K562 treated with DMSO at 1 percent for 12 hours (cell line): ENCODE data around the gene RASSF7. TPM values are rescaled to one million over a fixed set of nuclear protein-coding genes. Genes with fewer than 3 reads are reported as not detected.

Experiments
- total RNA-seq: library from RNA; unstranded; fragments of 300-600 nt; gene quantifications from 2 replicates; pipeline ENCODE4 v1.2.3, GENCODE V29; 2022; ENCODE audit not compliant: insufficient read depth

The RASSF7 gene
- 40.8 and 66.7 TPM in 2 replicates for total RNA-seq

GRCh38 chr11:560305-561147 lies at the start of gene RASSF7, which contains the start of gene LMNTD2:
Gene RASSF7, plus strand, starts transcription at chr11:560970. Its CDS starts 799 bp downstream, at chr11:561769.
Gene LMNTD2, minus strand, starts transcription at chr11:560738. Its CDS starts 22 bp downstream, at chr11:560716.

GRCh38 chr11:535519-536454 lies 25.0 kb upstream of the RASSF7 start, which contains the start of gene HRAS:
Gene HRAS, minus strand, starts transcription at chr11:535576.

GRCh38 chr11:536841-537621 lies 23.7 kb upstream of the RASSF7 start, which contains the start of gene LRRC56:
Gene LRRC56, plus strand, starts transcription at chr11:537527. Its CDS starts 3,158 bp downstream, at chr11:540685.

GRCh38 chr11:575996-576768 lies 15.4 kb downstream of the RASSF7 start, which contains the start of gene PHRF1:
Gene PHRF1, plus strand, starts transcription at chr11:576470. Its CDS starts 5,043 bp downstream, at chr11:581513.

Other genes starting within 250 kb of the RASSF7 start
- 692 and 697 TPM in 2 replicates for gene IFITM1, start 246.9 kb upstream of the RASSF7 start, total RNA-seq
- 195 and 221 TPM in 2 replicates for gene IFITM3, start 240.1 kb upstream of the RASSF7 start, total RNA-seq
- 14.1 and 23.4 TPM in 2 replicates for gene B4GALNT4, start 191.5 kb upstream of the RASSF7 start, total RNA-seq
- gene PKP3, start 166.8 kb upstream of the RASSF7 start, total RNA-seq: 59.0 and 60.2 TPM in 2 replicates
- gene SIGIRR, start 146.0 kb upstream of the RASSF7 start, total RNA-seq: 155 and 218 TPM in 2 replicates
- 5.6 and 11.0 TPM in 2 replicates for gene ANO9, start 119.0 kb upstream of the RASSF7 start, total RNA-seq
- gene PTDSS2, start 110.7 kb upstream of the RASSF7 start, total RNA-seq: 48.3 and 52.0 TPM in 2 replicates
- gene RNH1, start 53.7 kb upstream of the RASSF7 start, total RNA-seq: 164 and 185 TPM in 2 replicates
- gene HRAS, start 25.4 kb upstream of the RASSF7 start, total RNA-seq: 30.0 and 51.1 TPM in 2 replicates
- 1.9 and 3.7 TPM in 2 replicates for gene LRRC56, start 23.4 kb upstream of the RASSF7 start, total RNA-seq
- gene LMNTD2, start 232 bp upstream of the RASSF7 start, total RNA-seq: 2.0 and 2.8 TPM in 2 replicates
- gene PHRF1, start 15.5 kb downstream of the RASSF7 start, total RNA-seq: 9.8 and 21.1 TPM in 2 replicates
- gene IRF7, start 55.0 kb downstream of the RASSF7 start, total RNA-seq: 41.5 and 44.6 TPM in 2 replicates
- not detected in 2 replicates for gene CDHR5, start 64.0 kb downstream of the RASSF7 start, total RNA-seq
- not detected in 2 replicates for gene SCT, start 66.2 kb downstream of the RASSF7 start, total RNA-seq
- gene DRD4, start 76.3 kb downstream of the RASSF7 start, total RNA-seq: 0.88 and 1.6 TPM in 2 replicates
- 51.5 and 67.2 TPM in 2 replicates for gene DEAF1, start 134.3 kb downstream of the RASSF7 start, total RNA-seq
- 19.1 and 32.6 TPM in 2 replicates for gene TMEM80, start 134.8 kb downstream of the RASSF7 start, total RNA-seq
- gene EPS8L2, start 145.3 kb downstream of the RASSF7 start, total RNA-seq: 5.2 and 7.1 TPM in 2 replicates
- 543 and 606 TPM in 2 replicates for gene TALDO1, start 186.5 kb downstream of the RASSF7 start, total RNA-seq
- gene GATD1, start 216.5 kb downstream of the RASSF7 start, total RNA-seq: 27.5 and 66.9 TPM in 2 replicates
- gene CEND1, start 229.1 kb downstream of the RASSF7 start, total RNA-seq: 0.69 TPM in 1 of 2 replicates, not detected in the other
- 21.6 and 29.4 TPM in 2 replicates for gene SLC25A22, start 237.3 kb downstream of the RASSF7 start, total RNA-seq
- 22.8 and 31.5 TPM in 2 replicates for gene PIDD1, start 244.3 kb downstream of the RASSF7 start, total RNA-seq
- gene RPLP2, start 249.0 kb downstream of the RASSF7 start, total RNA-seq: 1,821 and 2,673 TPM in 2 replicates